Measurements from ENCODE around the gene GLIPR1L2. TPM values are rescaled to one million over a fixed set of nuclear protein-coding genes. Genes with fewer than 3 reads are reported as not detected.
"Not testable (repeated sequence)": the region's sequence is repeated elsewhere in the genome, so short reads cannot be mapped to it uniquely, and the experiment has no call there.

The GLIPR1L2 gene
- total and polyA plus RNA-seq, 2 of the 8 experiments (the other 6 are each of a cell fraction or from before 2014, with no cell fraction given) = 0.09 TPM; not detected in 1

DNA sequence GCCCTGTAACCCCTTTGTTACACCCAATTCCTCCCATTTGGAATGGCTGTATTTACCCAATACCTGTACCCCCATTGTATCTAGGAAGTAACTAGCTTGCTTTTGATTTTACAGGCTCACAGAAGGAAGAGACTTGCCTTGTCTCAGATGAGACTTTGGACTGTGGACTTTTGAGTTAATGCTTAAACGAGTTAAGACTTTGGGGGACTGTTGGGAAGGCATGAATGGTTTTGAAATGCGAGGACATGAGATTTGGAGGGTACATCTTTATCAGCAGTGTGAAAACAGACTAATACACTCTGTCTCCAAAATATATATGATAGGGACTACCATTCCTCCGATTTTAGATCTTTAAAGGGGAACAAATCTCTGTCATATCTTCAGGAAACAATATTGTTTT is 51.6 kb downstream of the GLIPR1L2 start:
- H3K9ac ChIP-seq (replicated peaks in 1 of 4; ENCODE audit: extremely low read depth in 1 of 4, low read depth in 3 of 4, low read length in 3 of 4); H3K9me3 ChIP-seq (ENCODE audit: insufficient read depth in 2 of 2, low read depth in 1 of 2, low read length in 1 of 2); H3K23me2 ChIP-seq (ENCODE audit: low read depth, low read length); H2BK120ac ChIP-seq (replicated peaks; ENCODE audit: low read depth, low read length); H4K8ac ChIP-seq (ENCODE audit: extremely low read depth, insufficient read depth, low read length); H3K23ac ChIP-seq (ENCODE audit: insufficient read length); POLR2A ChIA-PET (ENCODE audit: partially characterized antibody); H3K36me3 ChIP-seq (ENCODE audit: control insufficient read depth in 2 of 4, insufficient read depth in 4 of 4, low read length in 3 of 4); H2BK5ac ChIP-seq (ENCODE audit: low read depth, low read length); H3K27ac ChIP-seq (ENCODE audit: low read depth, low read length); H3K18ac ChIP-seq (ENCODE audit: extremely low read depth, low read length); H2AFZ ChIP-seq (ENCODE audit: low read length); H3K4me3 ChIP-seq (ENCODE audit: extremely low read depth in 1 of 4, insufficient read depth in 2 of 4, low read depth in 3 of 4, low read length in 4 of 4); H2BK15ac ChIP-seq (ENCODE audit: low read length); H3K4me1 ChIP-seq (replicated peaks in 1 of 4; ENCODE audit: control insufficient read depth in 3 of 4, insufficient read depth in 4 of 4, low read length in 3 of 4); H4K91ac ChIP-seq (replicated peaks; ENCODE audit: insufficient read length, low read length); H3K4ac ChIP-seq (replicated peaks; ENCODE audit: insufficient read length, low read depth, low read length); H2BK12ac ChIP-seq (ENCODE audit: low read depth, low read length); H4K5ac ChIP-seq (ENCODE audit: insufficient read length, low read depth, low read length); H3K56ac ChIP-seq (replicated peaks; ENCODE audit: insufficient read length, low read depth, low read length); H3K27me3 ChIP-seq (replicated peaks in 1 of 4; ENCODE audit: control insufficient read depth in 3 of 4, extremely low read depth in 1 of 4, insufficient read depth in 3 of 4, low read length in 3 of 4); H4K20me1 ChIP-seq (replicated peaks in 1 of 2; ENCODE audit: control insufficient read depth in 1 of 2, insufficient read depth in 2 of 2, low read length in 2 of 2); FAIRE-seq; H3K79me2 ChIP-seq (ENCODE audit: control insufficient read depth in 1 of 2, insufficient read depth in 2 of 2, low read length in 2 of 2); H3K14ac ChIP-seq (ENCODE audit: insufficient read length); H2AK5ac ChIP-seq (ENCODE audit: low read depth, low read length); DNase-seq (ENCODE audit: low read depth in 1 of 2, low spot score in 2 of 2); H3K4me2 ChIP-seq (ENCODE audit: insufficient read depth in 1 of 2, low read depth in 2 of 2, low read length in 2 of 2); H2BK20ac ChIP-seq (ENCODE audit: low read length); H3K79me1 ChIP-seq (ENCODE audit: low read depth, low read length): not testable (repeated sequence)
- CTCF ChIA-PET (ENCODE audit: partially characterized antibody) = interaction anchor here (0.8 to 1.0 kb wide), 2 partner anchors 31 to 34 kb away, joined by 3 read pairs; no protein-coding TSS in a partner anchor
- 70% methylated on average over 3 of the region's 3 CpGs; no CpG with 5 or more reads in 1 of the 2 experiments for WGBS, 2 experiments (ENCODE audit: extremely low coverage in 1 of 2, insufficient coverage in 1 of 2, insufficient read length in 1 of 2, insufficient replicate concordance in 2 of 2, low coverage in 1 of 2, low lambda C conversion rate in 2 of 2, missing lambda C conversion rate in 1 of 2)

Data from H1 (cell line).